Umbilical cord (tissue), 2 donors: ENCODE data around the gene DUSP9. TPM values are rescaled to one million over a fixed set of nuclear protein-coding genes. Genes with fewer than 3 reads are reported as not detected.
"Not testable (repeated sequence)": the region's sequence is repeated elsewhere in the genome, so short reads cannot be mapped to it uniquely, and the experiment has no call there.

Experiments used
- DNase-seq: peaks from one replicate; pipeline ENCODE4 v3.0.0-alpha.2; 2015; ENCODE audit warnings: low spot score
- total RNA-seq: library from RNA; depleted of rRNA; stranded (reverse); fragments of >200 nt; gene quantifications from one replicate; pipeline ENCODE4 v1.2.3, GENCODE V29; 2014; ENCODE audit warnings: low replicate concordance; ENCODE audit not compliant: insufficient read depth

DUSP9 gene
- total RNA-seq, 1 donor from 2014 or later, result 6.3 TPM

DNA sequence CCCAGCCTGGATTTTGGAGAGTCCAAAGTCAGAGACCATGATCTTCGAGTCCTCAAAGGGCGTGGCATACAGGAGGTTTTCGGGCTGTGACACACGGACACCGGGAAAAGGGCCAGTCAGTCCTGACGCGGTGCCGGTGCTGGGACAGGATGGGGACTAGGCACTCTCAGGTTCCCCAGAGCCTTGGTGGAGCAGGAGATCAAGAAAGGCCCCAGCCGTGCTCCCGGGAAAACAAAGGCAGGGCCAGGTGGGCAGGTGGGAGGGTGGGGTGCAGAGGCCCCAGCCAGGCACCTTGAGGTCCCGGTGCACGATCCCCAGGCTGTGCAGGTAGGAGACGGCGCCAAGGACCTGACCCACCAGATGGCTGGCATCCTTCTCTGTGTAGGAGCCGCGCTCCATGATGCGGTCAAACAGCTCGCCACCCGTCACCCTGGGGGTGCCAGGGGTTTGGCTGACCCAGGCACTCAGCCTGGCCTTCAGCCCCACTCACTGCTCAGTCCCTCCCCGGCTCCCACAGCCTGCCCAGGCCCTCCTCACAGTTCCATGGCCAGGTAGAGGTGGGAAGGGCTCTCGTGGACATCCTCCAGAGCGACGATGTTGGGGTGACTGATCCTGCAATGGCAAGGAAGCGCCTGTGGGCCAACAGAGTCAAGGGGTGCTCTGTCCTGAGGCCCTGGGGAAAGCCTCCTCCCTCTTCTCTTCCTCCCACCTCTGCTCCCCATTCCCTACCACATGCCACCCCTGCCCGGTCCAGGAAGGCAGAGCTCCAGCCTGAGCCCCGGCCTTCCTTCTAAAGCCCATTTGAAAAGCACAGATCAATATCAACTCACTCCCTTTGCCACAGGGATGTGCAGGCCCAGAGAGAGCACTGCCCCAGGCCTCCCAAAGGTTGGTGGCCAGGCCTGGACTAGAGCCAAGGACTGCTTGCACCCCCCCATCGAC lies 24.9 kb downstream of the DUSP9 start:
- no peak for DNase-seq

DNA sequence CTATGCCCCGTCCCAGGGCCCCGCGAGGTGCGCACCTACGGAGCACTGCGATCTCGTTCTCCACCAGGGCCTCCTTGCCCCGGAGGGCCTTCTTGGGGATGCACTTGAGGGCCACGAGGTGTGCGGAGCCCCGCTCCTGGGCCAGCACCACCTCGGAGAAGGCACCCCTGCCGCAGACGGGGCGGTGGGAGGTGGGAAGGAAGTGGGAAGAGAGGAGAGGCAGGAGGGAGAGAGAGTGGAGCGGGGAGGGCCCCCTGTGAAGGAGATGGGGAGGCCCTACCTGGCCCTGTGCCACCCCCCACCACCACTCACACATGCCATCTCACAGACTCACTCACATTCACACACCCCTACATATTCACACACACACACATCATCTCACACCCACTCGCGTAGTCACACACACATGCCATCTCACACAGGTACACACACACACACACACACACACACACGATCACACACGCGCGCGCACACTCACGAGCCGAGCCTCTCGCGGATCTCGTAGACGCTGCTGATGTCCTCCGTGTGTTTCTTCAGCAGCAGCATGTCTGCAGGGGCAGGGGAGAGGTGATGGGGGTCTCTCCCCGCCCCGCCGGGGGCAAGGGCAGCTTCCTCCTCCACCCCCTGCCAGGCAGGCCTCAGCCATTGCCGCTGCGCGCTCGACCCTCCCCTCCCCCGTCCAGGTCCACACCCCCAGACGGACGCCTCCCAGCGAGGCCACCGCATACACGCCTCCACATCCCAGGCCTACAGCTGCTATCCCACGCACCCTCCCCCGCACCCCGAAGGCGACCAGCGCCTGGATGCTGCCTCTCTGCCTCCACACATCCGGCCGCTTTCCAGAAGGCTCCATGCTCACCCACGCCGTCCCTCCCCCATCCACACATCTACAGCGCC lies 25.8 kb downstream of the DUSP9 start:
- no peak for DNase-seq

DNA sequence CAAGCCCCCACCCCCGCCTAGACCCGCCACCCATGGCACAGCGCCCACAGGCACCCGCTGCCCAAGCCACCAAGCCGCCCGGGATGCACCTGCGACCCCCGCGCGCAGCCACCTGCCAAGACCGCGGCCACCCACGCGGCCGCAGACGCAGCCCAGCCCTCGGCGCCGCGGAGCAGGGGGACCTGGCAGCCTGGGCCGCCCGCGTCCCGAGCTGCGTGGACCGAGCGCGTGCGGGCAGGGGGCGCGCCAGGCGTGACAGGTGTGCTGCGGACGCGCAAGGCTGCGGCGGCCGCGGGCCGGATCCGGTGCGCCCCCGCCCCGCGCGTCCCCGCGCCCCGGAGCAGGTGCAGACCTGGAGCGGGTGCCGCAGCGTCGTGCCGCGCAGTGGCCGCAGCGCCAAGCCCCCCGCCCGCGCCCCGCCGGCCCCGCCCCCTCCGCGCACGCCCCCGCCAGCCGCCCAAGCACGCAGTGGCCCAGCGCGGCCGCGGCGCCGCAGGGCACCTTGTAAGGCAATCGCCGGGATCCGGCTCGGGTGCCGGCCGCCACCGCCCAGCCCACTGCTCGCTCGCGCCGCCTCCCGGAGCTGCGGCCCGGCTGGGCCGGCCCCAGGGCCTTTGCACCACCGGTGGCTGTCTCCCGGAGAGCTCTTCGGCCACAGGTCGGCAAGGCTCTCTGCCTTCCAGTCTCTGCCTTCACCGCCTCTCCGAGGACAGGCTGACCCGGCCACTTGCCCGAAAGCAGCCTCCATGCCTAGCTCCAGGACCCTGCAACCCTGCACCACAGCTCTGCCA lies 26.6 kb downstream of the DUSP9 start, which contains the start of gene PNCK:
TSS of gene PNCK (minus strand) at position 386 of the 791 bp plus-strand sequence. CDS start 737 bp downstream, outside the sequence.
- no peak for DNase-seq

DNA sequence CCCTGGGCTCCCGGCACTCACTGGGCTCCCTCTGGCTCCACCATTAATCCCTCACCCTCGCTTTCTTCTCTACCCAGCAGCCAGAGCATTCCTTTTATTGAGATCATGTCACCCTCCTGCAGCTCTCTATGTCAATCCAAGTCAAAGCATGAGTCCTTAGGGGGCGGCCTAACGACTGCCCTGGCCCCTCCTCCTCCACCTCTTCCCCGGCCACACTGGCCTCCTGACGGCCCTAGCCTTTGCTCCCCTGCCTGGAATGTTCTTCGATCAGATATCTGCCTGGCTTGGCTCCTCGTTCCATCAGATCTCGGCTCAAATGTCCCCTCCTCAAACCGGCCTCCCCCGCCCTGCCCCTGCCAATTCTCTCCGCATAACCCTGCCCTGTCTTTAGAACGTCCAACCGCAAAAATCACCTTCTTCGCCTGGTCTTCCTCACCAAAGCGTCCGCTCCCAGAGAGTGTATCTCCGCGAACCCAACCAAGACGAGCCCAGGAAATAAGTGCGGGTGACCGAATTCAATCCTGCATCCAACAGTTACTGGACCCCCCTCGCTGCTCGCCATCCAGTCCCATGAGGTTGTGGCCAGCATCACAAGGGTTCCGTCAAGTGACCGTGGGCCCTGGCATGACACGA lies 27.3 kb downstream of the DUSP9 start:
- DNase-seq, result no peak

DNA sequence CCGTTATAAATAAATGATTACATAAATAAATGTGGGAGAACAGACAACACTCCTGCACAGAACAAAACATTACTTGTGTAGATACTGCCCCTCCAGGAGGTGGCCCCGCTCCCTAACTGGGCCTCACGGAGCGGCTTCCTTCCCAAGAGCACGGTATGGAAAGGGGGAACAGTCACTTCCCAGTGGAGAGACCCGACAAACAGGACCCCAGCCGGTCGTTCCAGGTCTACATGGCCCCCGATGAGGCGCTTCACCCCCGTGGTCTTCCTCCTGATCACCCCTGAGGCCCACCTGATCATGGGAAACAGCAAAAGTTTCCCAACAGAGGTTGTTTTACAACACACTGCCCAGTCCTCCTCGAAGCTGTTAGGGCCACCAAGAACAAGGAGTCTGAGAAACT lies 34.2 kb downstream of the DUSP9 start:
- DNase-seq, result no peak

DNA sequence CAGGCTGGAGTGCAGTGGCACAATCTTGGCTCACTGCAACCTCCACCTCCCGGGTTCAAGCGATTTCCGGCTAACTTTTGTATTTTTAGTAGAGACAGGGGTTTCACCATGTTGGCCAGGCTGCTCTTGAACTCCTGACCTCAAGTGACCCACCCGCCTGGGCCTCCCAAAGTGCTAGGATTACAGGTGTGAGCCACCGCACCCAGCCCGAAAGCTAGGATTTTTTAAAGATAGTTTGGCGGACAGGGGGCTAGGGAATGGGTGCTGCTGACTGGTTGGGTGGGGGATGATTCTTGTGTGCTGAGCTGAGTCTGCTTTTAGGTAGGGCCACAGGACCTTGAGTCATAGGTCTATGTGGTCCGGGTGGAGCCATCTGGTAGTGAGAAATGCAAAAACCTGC lies 36.5 kb downstream of the DUSP9 start:
- DNase-seq, result not testable (repeated sequence)

DNA sequence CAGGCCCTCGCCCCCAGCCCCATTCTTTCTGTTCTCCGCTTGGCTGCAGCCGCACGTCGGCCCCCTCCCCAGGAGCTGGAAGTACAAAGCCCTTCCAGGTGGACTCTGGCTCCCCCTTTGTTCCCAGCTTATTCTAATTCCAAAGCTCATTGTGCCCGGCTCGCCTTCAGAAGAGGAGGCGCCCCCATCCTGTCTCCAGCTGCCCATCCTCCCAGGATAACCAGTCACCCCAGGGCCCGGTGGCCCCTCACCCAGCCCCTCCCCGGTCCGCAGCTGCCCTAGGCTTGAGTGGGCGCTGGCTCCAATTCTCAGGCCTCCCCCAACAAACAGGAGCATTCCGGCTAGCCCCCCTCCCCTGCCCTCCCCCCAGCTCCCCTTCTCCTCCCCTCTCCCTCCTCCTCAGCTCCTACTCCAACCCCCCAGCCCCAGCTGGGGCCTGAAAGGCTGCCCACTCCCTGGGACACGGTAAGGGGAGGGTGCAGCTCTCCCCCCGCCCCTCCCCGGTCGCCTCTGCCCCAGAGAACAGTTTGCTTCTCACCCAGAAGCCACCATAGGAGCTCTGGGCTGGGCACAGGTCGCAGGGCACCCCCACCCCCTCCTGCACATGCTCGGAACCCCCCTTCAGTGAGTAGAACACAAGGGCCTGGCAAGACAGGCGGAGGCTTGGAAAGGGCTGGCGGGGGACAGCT lies 37.6 kb downstream of the DUSP9 start:
- DNase-seq, result no peak

DNA sequence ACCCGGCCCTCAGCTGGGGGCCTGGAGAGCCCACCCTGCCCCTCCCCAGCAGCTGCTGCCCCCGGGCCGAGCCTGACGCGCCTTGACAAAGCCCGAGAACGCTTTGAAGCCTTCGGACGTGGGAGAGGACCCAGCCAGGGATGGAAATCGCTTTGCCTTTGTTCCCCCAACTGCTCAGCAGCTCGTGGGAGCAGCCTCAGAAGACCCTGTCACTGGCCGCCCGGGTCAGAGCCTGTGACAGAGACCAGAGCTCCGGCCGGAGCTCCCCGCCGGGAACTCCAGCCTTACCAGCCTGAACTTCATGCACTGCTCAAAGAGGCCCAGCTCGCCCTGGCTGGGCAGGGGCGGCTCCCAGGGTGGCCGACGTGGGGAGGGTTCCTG lies 38.1 kb downstream of the DUSP9 start:
- DNase-seq, result no peak

DNA sequence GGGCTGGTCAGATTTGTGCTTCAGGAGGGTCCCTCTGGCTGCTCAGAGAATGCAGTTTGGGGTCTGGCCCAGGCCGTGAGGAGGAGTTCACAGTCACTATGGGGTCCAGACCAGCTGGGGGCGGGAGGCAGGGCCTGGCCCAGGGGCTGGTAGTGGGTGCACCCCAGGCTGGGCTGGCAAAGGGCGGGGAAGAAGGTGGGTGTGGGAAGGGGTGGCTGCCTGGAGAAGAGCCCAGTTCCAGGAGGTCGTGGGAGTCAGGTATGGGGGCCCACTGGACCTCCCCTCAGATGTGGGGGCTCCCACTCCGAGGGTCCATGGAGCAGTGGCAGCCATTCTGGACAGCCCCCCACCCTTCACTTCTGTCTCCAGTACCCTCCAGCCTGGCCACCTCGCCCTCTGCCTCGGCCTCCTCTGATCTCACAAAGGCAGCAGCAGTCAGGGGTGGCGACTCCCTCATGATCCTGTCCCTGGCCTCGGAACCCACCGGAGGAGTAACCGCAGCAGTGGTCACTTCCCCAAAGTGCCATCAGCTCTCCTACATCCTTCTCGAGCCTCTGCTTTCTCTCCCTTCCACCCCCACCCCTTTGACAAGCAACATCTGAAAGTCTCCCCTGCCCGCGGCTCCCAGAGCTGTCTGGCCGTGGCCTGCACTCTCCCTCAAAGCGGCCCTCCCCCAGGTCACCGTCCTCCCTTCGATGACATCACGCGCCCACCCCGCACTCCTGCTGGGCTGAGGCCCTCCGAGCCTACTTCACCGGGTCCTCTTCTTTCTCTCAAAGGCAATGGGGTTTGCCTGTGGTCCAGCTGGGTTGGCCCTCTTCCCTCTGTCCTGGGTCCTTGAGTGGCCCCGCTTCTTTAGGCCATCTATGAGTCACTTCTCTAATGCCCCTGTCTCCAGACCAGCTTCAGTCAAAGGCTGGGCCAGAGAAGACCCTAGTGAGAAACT lies 39.0 kb downstream of the DUSP9 start:
- DNase-seq, result no peak

DNA sequence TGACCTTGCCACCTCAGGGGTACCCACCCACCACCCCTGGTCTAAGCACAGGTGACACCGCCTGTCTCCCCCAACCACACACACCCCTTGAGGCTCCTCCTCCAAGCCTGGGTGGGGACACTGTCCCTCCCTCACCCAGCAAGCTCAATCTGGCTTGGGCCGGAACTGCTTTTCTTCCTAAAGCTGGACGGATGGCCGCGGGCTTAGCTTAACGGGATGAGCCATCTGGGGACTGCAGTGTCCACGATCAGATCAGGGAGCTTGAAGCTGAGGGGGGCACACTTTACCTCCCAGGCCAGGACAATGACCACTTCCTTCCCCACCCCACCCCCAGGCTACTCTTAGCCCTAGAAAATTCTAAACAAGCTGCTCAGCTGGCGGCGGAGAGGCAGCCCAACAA lies 39.7 kb downstream of the DUSP9 start:
- DNase-seq, result peak; percentile 54

DNA sequence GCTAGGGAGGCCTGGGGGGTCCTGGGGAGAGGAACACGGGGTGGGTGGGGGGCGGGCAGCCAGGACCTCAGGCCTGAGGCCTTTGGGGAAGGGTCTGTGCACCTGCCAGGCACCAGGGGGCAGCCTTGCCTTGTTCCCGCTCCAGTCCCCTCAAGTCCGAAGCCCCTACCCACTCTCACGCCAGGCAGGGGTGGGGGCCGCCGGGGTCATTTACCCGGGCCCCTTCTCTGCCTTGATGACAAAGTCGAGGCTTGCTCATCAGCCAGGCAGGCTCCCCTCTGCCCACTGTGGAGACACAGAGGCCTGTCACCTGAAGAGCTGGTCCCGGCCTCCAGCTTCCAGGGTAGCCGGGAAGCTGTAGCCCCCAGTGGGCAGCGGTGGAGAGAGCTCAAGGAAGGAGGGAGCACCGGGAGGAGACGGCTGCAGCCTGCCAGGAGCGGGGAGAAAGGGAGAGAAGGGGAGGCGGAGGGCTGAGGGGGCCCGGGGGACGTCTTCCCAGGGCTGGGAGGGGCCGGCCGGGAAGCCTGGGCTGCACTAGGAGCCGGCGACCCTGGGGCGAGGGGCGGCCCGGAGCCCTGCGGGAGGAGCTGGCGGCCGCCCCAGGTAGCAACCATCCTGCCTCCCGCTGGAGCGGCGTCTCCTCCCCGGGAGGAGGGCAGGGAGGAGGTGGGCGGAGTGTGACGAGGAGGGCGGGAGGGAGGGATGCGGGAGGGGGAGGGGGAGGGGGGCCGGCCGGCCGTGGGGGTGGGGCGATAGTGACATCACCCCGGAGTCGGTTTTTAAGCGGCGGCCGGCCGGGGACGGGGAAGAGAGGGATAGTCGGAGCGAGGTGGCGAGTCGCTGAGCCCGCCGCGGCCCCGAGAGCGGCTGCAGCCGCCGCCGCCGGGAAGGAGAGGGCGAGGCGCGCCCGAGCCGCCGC lies 40.4 kb downstream of the DUSP9 start, which contains the start of gene SLC6A8:
TSS of gene SLC6A8 (plus strand) at position 806 of the 919 bp plus-strand sequence. CDS start 649 bp downstream, outside the sequence.
- DNase-seq, result peak; percentile 53

DNA sequence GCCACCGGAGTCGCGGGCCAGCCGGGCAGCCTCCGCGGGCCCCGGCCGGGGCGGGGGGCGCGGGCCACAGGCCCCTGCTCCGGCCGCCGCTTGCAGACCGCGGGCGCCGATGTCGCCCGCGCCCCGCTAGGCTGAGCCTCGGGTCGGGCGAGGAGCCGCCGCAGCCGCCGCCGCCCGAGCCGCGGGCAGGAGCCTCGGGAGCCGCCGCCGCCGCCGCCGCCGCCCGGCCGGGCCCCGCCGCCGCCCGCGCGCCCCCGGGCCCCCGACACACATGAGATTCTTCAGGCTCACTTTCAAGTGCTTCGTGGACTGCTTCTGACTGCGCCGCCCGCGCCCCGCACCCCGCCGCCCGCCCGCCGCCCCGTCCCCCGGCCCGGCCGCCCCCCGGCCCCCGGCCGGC lies 41.1 kb downstream of the DUSP9 start:
- no peak for DNase-seq

DNA sequence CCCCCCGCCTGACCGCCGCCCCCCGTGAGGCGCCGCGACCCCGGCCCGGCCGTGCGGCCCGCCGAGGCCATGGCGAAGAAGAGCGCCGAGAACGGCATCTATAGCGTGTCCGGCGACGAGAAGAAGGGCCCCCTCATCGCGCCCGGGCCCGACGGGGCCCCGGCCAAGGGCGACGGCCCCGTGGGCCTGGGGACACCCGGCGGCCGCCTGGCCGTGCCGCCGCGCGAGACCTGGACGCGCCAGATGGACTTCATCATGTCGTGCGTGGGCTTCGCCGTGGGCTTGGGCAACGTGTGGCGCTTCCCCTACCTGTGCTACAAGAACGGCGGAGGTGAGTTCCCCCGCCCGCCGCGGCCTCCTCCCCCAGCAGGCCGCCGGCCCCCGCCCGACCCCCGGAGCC lies 41.5 kb downstream of the DUSP9 start:
- DNase-seq, result no peak

DNA sequence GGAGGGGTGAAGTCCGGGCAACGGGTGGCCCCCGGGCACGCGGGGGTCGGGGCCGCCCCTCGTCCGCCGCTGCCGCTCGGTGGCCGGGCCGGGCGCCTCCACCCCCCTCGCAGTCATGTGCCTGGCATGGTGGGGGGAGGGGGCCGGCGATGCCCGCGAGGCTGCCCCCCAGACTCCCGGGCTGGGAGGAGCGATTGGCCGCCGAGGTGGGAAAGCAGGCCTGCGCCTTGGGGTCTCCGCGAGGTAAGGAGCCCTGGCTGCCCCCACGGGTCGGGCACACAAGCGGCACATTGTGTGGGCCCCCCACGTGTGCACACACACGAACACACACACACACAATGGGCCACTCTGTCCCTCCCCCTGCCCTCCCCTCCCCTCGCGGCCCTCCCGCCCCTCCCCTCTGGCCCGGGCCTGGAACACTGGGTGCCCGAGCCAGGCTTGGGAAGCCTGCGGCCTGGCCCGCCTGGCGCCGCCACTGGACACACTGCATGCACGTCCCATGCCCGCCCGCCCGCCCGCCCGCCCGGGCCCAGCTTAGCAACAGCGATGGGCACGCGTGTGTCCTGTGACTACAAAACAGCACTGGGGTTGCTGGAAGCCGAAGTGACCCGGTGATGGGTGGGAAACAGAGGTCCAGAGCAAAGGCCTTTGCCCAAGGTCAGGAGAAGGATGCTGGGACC lies 42.0 kb downstream of the DUSP9 start:
- DNase-seq, result no peak

DNA sequence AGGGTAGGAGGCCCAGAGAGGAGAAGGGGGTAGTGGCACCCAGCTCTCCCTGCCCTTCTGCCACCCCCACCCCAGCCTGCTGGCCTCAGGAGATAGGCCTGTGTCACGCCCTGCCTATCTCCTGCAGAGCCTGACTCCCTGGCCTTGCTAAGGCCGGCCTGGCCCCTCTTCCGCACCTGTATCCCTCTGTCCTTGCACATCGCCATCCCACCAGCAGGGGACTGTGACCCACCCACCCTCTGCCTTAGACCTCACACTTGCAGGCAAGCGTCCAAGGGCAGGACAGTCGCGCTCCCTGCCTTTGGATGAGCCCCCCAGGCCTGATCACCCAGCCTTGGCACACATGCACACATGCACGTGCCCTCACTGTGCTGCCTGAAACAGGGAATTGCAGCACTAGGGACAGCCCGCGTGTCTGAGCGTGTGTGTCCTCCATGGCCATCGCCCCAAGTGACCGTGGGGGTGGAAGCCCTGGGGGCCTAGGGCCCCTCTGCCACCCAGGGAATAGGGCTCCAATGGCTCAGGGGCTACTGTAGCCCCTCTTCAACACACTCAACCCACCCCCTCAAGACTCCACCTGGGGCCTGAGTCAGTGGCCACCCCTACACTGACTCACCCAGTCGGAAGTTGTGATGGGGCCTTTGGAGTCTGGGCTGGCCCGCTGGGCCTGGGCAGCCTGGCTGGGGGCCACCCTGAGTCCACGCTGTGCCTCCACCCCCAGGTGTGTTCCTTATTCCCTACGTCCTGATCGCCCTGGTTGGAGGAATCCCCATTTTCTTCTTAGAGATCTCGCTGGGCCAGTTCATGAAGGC lies 42.9 kb downstream of the DUSP9 start:
- DNase-seq, result no peak

DNA sequence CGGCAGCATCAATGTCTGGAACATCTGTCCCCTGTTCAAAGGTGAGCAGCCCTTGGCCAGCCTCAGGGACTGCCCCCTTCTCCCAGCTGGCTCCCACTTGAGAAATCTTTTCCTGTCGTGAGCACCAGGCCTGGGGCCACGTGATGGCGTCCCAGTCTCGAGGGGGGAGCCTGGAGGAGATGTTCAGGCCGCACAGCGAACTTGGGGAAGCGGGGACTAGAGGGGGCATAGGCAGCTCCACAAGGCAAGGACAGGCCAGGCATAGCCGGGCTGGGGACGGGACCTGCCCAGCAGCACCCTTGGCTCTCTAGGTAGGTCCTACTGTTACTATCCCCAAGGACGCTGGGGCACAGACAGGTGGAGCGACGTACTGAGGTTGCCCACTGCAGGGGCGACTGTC lies 43.5 kb downstream of the DUSP9 start:
- DNase-seq, result no peak
